ENCODE results near the gene C17orf58.

DNA sequence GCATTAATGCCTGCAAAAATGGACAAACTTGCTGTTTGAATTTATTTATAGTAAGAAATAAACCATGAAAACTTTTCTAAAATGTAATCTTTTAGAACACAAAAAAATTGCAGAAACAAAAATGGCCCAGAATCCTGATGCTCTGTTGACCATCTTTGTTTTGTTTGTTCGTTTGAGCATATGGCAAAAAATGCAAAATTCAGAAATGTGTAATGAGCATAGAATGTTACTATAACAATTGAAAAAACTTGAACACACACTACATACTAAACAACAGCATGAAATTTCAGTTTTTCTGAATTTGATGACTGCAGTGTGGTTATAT, 38.1 kb upstream of the C17orf58 start:
- TF ChIP-seq, protein P1, sequence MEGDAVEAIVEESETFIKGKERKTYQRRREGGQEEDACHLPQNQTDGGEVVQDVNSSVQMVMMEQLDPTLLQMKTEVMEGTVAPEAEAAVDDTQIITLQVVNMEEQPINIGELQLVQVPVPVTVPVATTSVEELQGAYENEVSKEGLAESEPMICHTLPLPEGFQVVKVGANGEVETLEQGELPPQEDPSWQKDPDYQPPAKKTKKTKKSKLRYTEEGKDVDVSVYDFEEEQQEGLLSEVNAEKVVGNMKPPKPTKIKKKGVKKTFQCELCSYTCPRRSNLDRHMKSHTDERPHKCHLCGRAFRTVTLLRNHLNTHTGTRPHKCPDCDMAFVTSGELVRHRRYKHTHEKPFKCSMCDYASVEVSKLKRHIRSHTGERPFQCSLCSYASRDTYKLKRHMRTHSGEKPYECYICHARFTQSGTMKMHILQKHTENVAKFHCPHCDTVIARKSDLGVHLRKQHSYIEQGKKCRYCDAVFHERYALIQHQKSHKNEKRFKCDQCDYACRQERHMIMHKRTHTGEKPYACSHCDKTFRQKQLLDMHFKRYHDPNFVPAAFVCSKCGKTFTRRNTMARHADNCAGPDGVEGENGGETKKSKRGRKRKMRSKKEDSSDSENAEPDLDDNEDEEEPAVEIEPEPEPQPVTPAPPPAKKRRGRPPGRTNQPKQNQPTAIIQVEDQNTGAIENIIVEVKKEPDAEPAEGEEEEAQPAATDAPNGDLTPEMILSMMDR (IDR thresholded peaks at IDR 0.05) = no peak
- no peak for TF ChIP-seq EZH2 (IDR thresholded peaks at IDR 0.05; ENCODE audit: borderline replicate concordance, insufficient read depth, low read depth, low read length, poor library complexity, severe bottlenecking)

Data from B cell (primary cell).